HepG2 (cell line): ENCODE results near the gene LINGO3. TPM values are rescaled to one million over a fixed set of nuclear protein-coding genes. Genes with fewer than 3 reads are reported as not detected.

Experiments used
- ATAC-seq: fragments of 200-7000 bp; cut with Tn5 transposase; 3 replicates; pipeline ENCODE4 v1.9.1; 2020; ENCODE audit warnings: mild to moderate bottlenecking, moderate library complexity
- BruUV-seq: library from RNA; stranded (reverse); fragments of 400-500 nt; replicated peaks from 2 replicates; lab custom pipeline; 2021; lab: Mats Ljungman, UMichigan
- CTCF ChIA-PET: fragments of 300-600 bp; formaldehyde crosslinking; extraction: SDS; loops from one replicate; lab custom pipeline; 2021; ENCODE audit warnings: low total read pairs, inconsistent platforms, low intra/inter-chr PET ratio; lab: Yijun Ruan, JAX
- POLR2A ChIA-PET: fragments of 350-600 bp; sonication (Branson Sonifier 250); formaldehyde crosslinking; loops from one replicate; lab custom pipeline; 2020; ENCODE audit warnings: antibody characterized with exemption, inconsistent platforms; lab: Yijun Ruan, JAX
- DNase-seq: peaks from one replicate; pipeline ENCODE4 v3.0.0-alpha.2; 2015; ENCODE audit warnings: low spot score
- FAIRE-seq: peaks from 3 replicates; lab custom pipeline; 2011; peaks lifted over from hg19 to GRCh38; lab: Jason Lieb, UNC
- H2AFZ ChIP-seq: one replicate; pipeline ENCODE4 v1.6.1; 2011; ENCODE audit warnings: low read length, inconsistent platforms
- H3K27ac ChIP-seq: fragments of 300-600 bp; 3 replicates; pipeline ENCODE4 v1.8.0; 2011; ENCODE audit warnings: mixed run types, mild to moderate bottlenecking, mixed read lengths, low read length, inconsistent platforms; ENCODE audit not compliant: insufficient read depth; ENCODE audit errors: extremely low read length
- H3K27me3 ChIP-seq, 2 experiments: fragments of 200-600 bp in 1 of 2; 2 replicates in 1 of 2; 3 replicates in 1 of 2; pipeline versions ENCODE4 v1.6.0 to v1.8.0; 2011; ENCODE audit warnings: low read length in 2 of 2, mild to moderate bottlenecking in 2 of 2, moderate library complexity in 2 of 2, inconsistent platforms in 1 of 2; ENCODE audit not compliant: insufficient read depth in 2 of 2, control insufficient read depth in 1 of 2
- H3K36me3 ChIP-seq, 2 experiments: fragments of 200-600 bp in 1 of 2; replicated peaks in 1 of 2; 2 replicates in 1 of 2; 3 replicates in 1 of 2; pipeline versions ENCODE4 v1.5.1 to v1.8.0; 2011; ENCODE audit warnings: low read length in 2 of 2, inconsistent platforms in 1 of 2; ENCODE audit not compliant: insufficient read depth in 2 of 2, control insufficient read depth in 1 of 2
- H3K4me1 ChIP-seq: 2 replicates; pipeline ENCODE4 v1.5.1; 2012; ENCODE audit warnings: low read length, inconsistent platforms; ENCODE audit not compliant: insufficient read depth
- H3K4me2 ChIP-seq: 2 replicates; pipeline ENCODE4 v1.6.0; 2011; ENCODE audit warnings: low read depth, low read length, inconsistent platforms
- H3K4me3 ChIP-seq, 3 experiments: fragments of 200-600 bp in 1 of 3; sonication (generic), shearing (Covaris generic) in 1 of 3; replicated peaks in 1 of 3; 2 replicates each; pipeline ENCODE4 v1.5.1; 2011 to 2016; ENCODE audit warnings: low read length in 3 of 3, inconsistent platforms in 2 of 3, low read depth in 2 of 3, mild to moderate bottlenecking in 2 of 3, control low read depth in 1 of 3, mixed read lengths in 1 of 3; ENCODE audit not compliant: insufficient read depth in 1 of 3
- H3K79me2 ChIP-seq: one replicate; pipeline ENCODE4 v1.6.1; 2011; ENCODE audit warnings: low read length, inconsistent platforms; ENCODE audit not compliant: insufficient read depth
- H3K9ac ChIP-seq: 2 replicates; pipeline ENCODE4 v1.6.0; 2011; ENCODE audit warnings: mild to moderate bottlenecking, low read depth, low read length, inconsistent platforms; ENCODE audit not compliant: insufficient read depth
- H3K9me3 ChIP-seq: 2 replicates; pipeline ENCODE4 v1.5.1; 2012; ENCODE audit warnings: mild to moderate bottlenecking, low read length
- H4K20me1 ChIP-seq: 2 replicates; pipeline ENCODE4 v1.6.0; 2011; ENCODE audit warnings: inconsistent platforms, mild to moderate bottlenecking, low read length, moderate library complexity; ENCODE audit not compliant: insufficient read depth
- DZIP1 ChIP-seq: sonication (generic); formaldehyde crosslinking; IDR thresholded peaks from 2 replicates; pipeline ENCODE4 v1.5.0; 2020; ENCODE audit warnings: mild to moderate bottlenecking, missing genetic modification reagents
- HNRNPH1 ChIP-seq: fragments of 200-400 bp; formaldehyde crosslinking; optimal IDR thresholded peaks from 2 replicates; pipeline ENCODE3; 2017; ENCODE audit warnings: mild to moderate bottlenecking, low read depth, low read length
- HNRNPL ChIP-seq: fragments of 200-400 bp; formaldehyde crosslinking; IDR thresholded peaks from 2 replicates; pipeline ENCODE4 v1.6.1; 2017; ENCODE audit warnings: mild to moderate bottlenecking, low read depth, low read length
- KDM5A ChIP-seq: fragments of 200-600 bp; sonication (generic); IDR thresholded peaks from 2 replicates; pipeline ENCODE4 v1.7.0; 2018; ENCODE audit warnings: antibody characterized with exemption, mild to moderate bottlenecking, low read length, borderline replicate concordance
- MIXL1 ChIP-seq: IDR thresholded peaks from 2 replicates; pipeline ENCODE4 v1.6.1; 2016
- NR2F6 ChIP-seq, 2 experiments: IDR thresholded peaks; 2 replicates each; pipeline ENCODE4 v1.6.1; 2016; ENCODE audit warnings: antibody characterized with exemption in 1 of 2, mild to moderate bottlenecking in 1 of 2
- ZFX ChIP-seq: sonication (generic); formaldehyde crosslinking; IDR thresholded peaks from 2 replicates; pipeline ENCODE4 v1.4.0; 2020; ENCODE audit warnings: mild to moderate bottlenecking, low read depth, missing genetic modification reagents, moderate library complexity
- ZFY ChIP-seq: sonication (generic); formaldehyde crosslinking; IDR thresholded peaks from 2 replicates; pipeline ENCODE4 v1.4.0; 2020; ENCODE audit warnings: missing genetic modification reagents
- ZNF34 ChIP-seq: sonication (generic); formaldehyde crosslinking; IDR thresholded peaks from 2 replicates; pipeline ENCODE4 v1.4.0; 2020; ENCODE audit warnings: mild to moderate bottlenecking, missing genetic modification reagents, borderline replicate concordance
- ZSCAN22 ChIP-seq: sonication (generic); formaldehyde crosslinking; IDR thresholded peaks from 2 replicates; pipeline ENCODE4 v1.4.0; 2020; ENCODE audit warnings: mild to moderate bottlenecking, missing genetic modification reagents
- ZSCAN5A ChIP-seq: sonication (generic); formaldehyde crosslinking; IDR thresholded peaks from 2 replicates; pipeline ENCODE4 v1.8.0; 2022; ENCODE audit warnings: mild to moderate bottlenecking, missing genetic modification reagents, borderline replicate concordance
- WGBS: methylation state at CpG from one replicate; pipeline ENCODE4 v1.1.6; 2017; ENCODE audit warnings: low lambda C conversion rate; 5-methylcytosine and 5-hydroxymethylcytosine counted together
- in situ Hi-C: cut with HindIII; loops from 2 replicates; pipeline ENCODE4 v1.10.0; 2017; ENCODE audit warnings: low pct_unique_long_range_greater_than_20kb; ENCODE audit not compliant: extremely low pct_ligation_motif_present
- intact Hi-C: fragments of 100-400 bp; cut with micrococcal nuclease; formaldehyde crosslinking; loops from one replicate; pipeline ENCODE4 v1.10.0; 2022; ENCODE audit not compliant: unreplicated experiment
- polyA plus RNA-seq, 8 experiments: library from polyadenylated mRNA; depleted of rRNA in 3 of 8; stranded (reverse) in 7 of 8; unstranded in 1 of 8; fragments of >200 nt; fragmentation: Illumina TruSeq in 4 of 8; extraction: Trizol in 4 of 8; gene quantifications; 2 replicates each; pipeline versions ENCODE4 v1.2.1 to v1.2.3, GENCODE V29; 2011 to 2016; ENCODE audit warnings: low read depth in 4 of 8, missing spikeins in 1 of 8, mixed read lengths in 1 of 8; ENCODE audit not compliant: insufficient read depth in 1 of 8
- total RNA-seq, 5 experiments: library from RNA; depleted of rRNA; stranded (reverse); fragments of >200 nt; fragmentation: Illumina TruSeq; extraction: Trizol; gene quantifications; 2 replicates each; pipeline ENCODE4 v1.2.3, GENCODE V29; 2016; ENCODE audit warnings: low read depth in 1 of 5
- TF ChIP-seq, protein P1 (sequence below): sonication (generic); formaldehyde crosslinking; IDR thresholded peaks from 2 replicates; pipeline ENCODE4 v1.4.0; 2020; ENCODE audit warnings: mild to moderate bottlenecking, missing genetic modification reagents

Gene LINGO3
- total and polyA plus RNA-seq, 2 of the 13 experiments (the other 11 are each of a cell fraction or from before 2014, with no cell fraction given) = not detected

DNA sequence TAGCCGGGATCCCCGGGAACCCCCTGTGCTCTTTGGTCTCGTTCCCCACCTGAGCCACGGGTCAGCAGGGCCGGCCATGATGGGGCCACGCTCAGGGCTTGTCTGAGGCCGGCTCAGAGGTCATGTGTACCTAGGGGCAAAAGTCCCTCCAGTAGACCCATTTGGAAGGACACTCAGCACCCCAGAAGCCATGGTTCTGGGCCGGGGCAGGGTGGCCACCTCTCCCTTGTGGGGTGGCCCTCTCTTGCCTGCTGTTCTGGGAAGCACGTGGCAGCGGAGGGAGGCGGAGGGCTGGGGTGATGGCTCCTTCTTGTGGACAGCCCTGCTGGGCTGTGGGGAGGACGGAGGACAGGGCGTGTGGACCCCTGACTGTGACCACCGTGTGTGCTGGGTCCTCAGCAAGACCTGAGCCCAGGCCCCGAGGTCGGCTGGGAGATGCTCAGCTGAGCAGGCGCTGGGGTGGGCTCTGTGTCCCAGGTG lies 19.6 kb downstream of the LINGO3 start:
- Histone ChIP-seq H3K4me3 (peak overlapping the region in 1 of 3 experiments; percentile 53; a peak in 2 of 6 replicates), H3K27me3 (peaks cover 25 to 76% of the 10 kb centered on the region in 2 experiments), H2AFZ (no peak overlapping the region), H3K4me2 (peak overlapping the region; percentile 68), H3K4me1 (peaks cover 46% of the 10 kb centered on the region), H4K20me1 (no peaks in the 10 kb centered on the region; the same call in 1 of the 2 replicates), H3K9ac (0 out of 2 replicates have a peak overlapping the region, but pooled peaks have one; percentile 18), H3K9me3 (no peaks in the 10 kb centered on the region), H3K79me2 (no peaks in the 10 kb centered on the region), H3K36me3 (no peaks in the 10 kb centered on the region), H3K27ac (no peak overlapping the region)
- FAIRE-seq (no peak), DNase-seq (no peak), ATAC-seq (peak; percentile 45)
- 0% methylated on average over 2 of the region's 17 CpGs for WGBS
- in situ Hi-C loops (no loop called here), intact Hi-C loops (no loop called here)
- no TSS peak for BruUV-seq
- ChIA-PET POLR2A (interaction anchor here (0.9 kb wide), 1 partner anchor 53 kb away, joined by 5 read pairs; no protein-coding TSS in a partner anchor), CTCF (no interaction called here)
- TF ChIP-seq HNRNPH1 (no peak), ZSCAN22 (CRISPR knock-in tag) (no peak), ZFX (CRISPR knock-in tag) (peak; percentile 75), NR2F6 (IDR thresholded peaks at IDR 0.05) (peak; percentile 75), NR2F6 (CRISPR knock-in tag; IDR thresholded peaks at IDR 0.05) (peak; percentile 52; the same call in 1 of the 2 replicates), MIXL1 (CRISPR knock-in tag) (no peak), ZNF34 (CRISPR knock-in tag) (no peak), ZFY (CRISPR knock-in tag) (peak; percentile 50), KDM5A (no peak), DZIP1 (CRISPR knock-in tag) (0 out of 2 replicates have a peak, but pooled peaks have one; percentile 19), HNRNPL (no peak), ZSCAN5A (CRISPR knock-in tag) (no peak)
- TF ChIP-seq, protein P1, sequence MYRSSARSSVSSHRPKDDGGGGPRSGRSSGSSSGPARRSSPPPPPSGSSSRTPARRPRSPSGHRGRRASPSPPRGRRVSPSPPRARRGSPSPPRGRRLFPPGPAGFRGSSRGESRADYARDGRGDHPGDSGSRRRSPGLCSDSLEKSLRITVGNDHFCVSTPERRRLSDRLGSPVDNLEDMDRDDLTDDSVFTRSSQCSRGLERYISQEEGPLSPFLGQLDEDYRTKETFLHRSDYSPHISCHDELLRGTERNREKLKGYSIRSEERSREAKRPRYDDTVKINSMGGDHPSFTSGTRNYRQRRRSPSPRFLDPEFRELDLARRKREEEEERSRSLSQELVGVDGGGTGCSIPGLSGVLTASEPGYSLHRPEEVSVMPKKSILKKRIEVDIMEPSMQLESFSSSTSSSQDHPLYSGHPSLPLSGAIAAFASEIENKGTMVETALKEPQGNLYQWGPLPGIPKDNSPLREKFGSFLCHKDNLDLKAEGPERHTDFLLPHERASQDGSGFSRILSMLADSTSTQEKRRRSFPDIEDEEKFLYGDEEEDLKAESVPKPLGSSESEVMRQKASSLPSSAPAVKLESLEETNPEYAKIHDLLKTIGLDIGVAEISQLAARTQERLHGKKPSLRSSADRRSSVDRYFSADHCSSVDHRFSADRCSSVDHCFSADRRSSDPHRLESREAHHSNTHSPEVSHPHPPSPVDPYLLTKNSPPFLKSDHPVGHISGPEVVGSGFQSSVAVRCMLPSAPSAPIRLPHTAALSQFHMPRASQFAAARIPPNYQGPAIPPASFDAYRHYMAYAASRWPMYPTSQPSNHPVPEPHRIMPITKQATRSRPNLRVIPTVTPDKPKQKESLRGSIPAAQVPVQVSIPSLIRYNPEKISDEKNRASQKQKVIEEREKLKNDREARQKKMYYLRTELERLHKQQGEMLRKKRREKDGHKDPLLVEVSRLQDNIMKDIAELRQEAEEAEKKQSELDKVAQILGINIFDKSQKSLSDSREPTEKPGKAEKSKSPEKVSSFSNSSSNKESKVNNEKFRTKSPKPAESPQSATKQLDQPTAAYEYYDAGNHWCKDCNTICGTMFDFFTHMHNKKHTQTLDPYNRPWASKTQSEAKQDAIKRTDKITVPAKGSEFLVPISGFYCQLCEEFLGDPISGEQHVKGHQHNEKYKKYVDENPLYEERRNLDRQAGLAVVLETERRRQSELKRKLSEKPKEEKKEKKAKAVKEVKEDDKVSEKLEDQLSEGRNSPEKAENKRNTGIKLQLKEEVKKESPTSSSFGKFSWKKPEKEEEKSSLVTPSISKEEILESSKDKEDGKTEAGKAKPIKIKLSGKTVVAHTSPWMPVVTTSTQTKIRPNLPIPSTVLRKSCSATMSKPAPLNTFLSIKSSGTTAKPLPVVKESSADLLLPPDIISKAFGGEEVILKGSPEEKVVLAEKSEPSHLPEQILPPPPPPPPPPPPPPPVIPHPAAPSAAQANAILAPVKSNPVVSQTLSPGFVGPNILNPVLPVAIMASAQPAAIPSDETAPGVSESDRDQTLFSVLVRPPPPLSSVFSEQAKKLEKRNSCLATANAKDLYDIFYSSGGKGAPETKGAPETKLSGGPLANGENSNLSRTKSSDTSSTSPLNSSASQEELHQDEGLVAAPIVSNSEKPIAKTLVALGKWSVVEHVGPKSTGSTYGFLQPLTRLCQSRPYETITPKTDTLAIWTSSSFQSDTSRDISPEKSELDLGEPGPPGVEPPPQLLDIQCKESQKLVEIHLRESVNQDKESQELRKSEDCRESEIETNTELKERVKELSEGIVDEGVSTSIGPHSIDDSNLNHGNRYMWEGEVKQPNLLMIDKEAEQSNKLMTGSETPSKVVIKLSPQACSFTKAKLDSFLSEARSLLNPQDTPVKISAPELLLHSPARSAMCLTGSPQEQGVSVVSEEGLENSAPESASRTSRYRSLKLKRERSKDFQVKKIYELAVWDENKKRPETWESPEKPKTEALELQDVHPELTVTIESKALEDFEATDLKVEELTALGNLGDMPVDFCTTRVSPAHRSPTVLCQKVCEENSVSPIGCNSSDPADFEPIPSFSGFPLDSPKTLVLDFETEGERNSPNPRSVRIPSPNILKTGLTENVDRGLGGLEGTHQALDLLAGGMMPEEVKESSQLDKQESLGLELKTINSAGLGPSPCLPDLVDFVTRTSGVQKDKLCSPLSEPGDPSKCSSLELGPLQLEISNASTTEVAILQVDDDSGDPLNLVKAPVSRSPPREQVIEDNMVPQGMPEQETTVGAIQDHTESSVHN = no peak
